ENCODE measurements around the gene SLAMF8. TPM values are rescaled to one million over a fixed set of nuclear protein-coding genes. Genes with fewer than 3 reads are reported as not detected.

SLAMF8 gene
- total RNA-seq, 2 experiments from 2014 or later = 0.73 to 1.3 TPM

DNA sequence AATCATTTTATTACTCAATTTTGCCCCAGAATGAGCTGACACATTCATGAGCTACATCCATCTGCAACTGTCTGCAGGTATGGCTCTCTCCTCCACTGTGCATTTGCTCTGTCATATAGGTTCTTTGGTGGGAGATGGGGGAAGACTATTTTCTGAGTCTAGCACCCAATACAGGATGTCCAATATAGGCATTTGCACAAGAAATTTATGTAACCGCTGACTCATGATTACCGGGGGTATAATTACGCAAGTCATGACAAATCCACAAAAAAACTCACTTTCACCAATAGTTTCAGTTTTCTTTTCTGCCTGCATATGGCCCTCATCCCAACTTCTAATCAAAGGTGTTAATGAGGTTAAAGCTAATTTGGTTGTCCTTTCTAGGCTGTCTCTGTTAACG is 53.3 kb downstream of the SLAMF8 start:
- ATAC-seq (no peak), DNase-seq (no peak)
- CTCF ChIA-PET = interaction anchor here (1.0 to 19.2 kb wide), 5 partner anchors 9 to 78 kb away, joined by 3 to 483 read pairs (median 10); partner anchors contain the start of gene FCRL6
- no peaks in the 10 kb centered on the region for H3K4me1 Mint-ChIP-seq (ENCODE audit: low read depth)
- H3K9me3 Mint-ChIP-seq (ENCODE audit: insufficient read depth) = no peaks in the 10 kb centered on the region
- H3K4me3 Mint-ChIP-seq = no peak overlapping the region
- no peak overlapping the region for H3K27ac Mint-ChIP-seq
- POLR2A ChIA-PET = interaction anchor here (1.5 kb wide), 1 partner anchor 44 kb away, joined by 5 read pairs; no protein-coding TSS in a partner anchor
- peaks cover 12% of the 10 kb centered on the region for H3K27me3 Mint-ChIP-seq (ENCODE audit: low read depth)
- no peaks in the 10 kb centered on the region for H3K36me3 Mint-ChIP-seq (ENCODE audit: low read depth)

DNA sequence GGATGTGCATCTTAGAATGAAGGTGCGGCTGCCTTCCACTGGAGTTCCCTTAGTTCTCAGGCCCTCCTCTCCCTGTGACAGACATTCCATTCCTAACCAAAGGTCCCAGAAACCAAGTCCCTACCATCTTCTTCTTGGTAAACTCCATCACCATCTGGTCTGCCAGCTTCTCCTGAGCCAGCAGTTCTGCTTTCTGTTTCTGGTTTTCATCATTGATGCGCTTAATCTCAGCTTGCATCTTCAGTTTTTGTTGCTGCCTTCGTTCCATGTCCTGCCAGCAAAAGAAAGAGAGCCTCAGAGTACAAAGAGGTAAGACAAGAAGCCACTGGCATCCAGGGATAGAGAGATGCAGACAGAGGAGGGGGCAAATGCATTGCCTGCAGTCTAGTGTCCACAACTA is 53.8 kb downstream of the SLAMF8 start:
- no peak for DNase-seq
- peaks cover 12% of the 10 kb centered on the region for H3K27me3 Mint-ChIP-seq (ENCODE audit: low read depth)

GRCh38 chr1:159881622-159882526 is 55.2 kb downstream of the SLAMF8 start:
- H3K36me3 Mint-ChIP-seq (ENCODE audit: low read depth) = no peaks in the 10 kb centered on the region
- ChIA-PET POLR2A (interaction anchor here (1.4 to 1.5 kb wide), 2 partner anchors 42 to 43 kb away, joined by 3 to 5 read pairs; no protein-coding TSS in a partner anchor), CTCF (interaction anchor here (0.7 to 19.2 kb wide), 3 partner anchors 9 to 80 kb away, joined by 3 to 483 read pairs (median 5); partner anchors contain the start of gene FCRL6)
- no peak overlapping the region for H3K4me3 Mint-ChIP-seq
- no peaks in the 10 kb centered on the region for H3K9me3 Mint-ChIP-seq (ENCODE audit: insufficient read depth)
- H3K4me1 Mint-ChIP-seq (ENCODE audit: low read depth) = no peaks in the 10 kb centered on the region
- H3K27me3 Mint-ChIP-seq (ENCODE audit: low read depth) = peaks cover 3% of the 10 kb centered on the region
- H3K27ac Mint-ChIP-seq = no peak overlapping the region
- no peak for ATAC-seq
- no peak for DNase-seq

More for the DNA sequence above, 53.8 kb downstream of the SLAMF8 start:
- ATAC-seq = no peak
- Mint-ChIP-seq H3K9me3 (ENCODE audit: insufficient read depth) (no peaks in the 10 kb centered on the region), H3K36me3 (ENCODE audit: low read depth) (no peaks in the 10 kb centered on the region), H3K4me3 (no peak overlapping the region), H3K4me1 (ENCODE audit: low read depth) (no peaks in the 10 kb centered on the region), H3K27ac (no peak overlapping the region)
- CTCF ChIA-PET = interaction anchor here (0.5 to 19.2 kb wide), 7 partner anchors 9 to 526 kb away, joined by 3 to 483 read pairs (median 3); partner anchors contain the start of gene FCRL6
- POLR2A ChIA-PET = interaction anchor here (1.0 to 1.5 kb wide), 2 partner anchors 12 to 44 kb away, joined by 3 to 5 read pairs; no protein-coding TSS in a partner anchor

DNA sequence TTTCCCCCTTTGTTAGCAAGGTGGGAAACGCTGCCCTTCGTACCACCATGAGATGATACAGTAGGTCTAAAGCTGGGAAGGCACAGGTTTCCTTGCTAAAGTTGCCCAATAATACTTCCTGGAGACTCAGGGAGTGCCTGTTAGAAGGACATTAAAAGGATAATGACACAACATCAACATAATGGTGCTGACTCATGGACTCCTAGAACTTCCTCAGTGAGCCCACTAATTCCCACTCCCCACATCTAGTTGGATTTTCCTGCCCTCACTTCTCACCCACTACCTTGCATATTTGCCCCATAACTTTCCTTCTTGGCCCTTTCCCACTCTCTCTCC is 55.8 kb downstream of the SLAMF8 start:
- ATAC-seq = no peak
- no peaks in the 10 kb centered on the region for H3K36me3 Mint-ChIP-seq (ENCODE audit: low read depth)
- no peaks in the 10 kb centered on the region for H3K4me1 Mint-ChIP-seq (ENCODE audit: low read depth)
- H3K4me3 Mint-ChIP-seq = no peak overlapping the region
- POLR2A ChIA-PET = interaction anchor here (1.4 kb wide), 1 partner anchor 41 kb away, joined by 3 read pairs; no protein-coding TSS in a partner anchor
- no peak overlapping the region for H3K27ac Mint-ChIP-seq
- H3K27me3 Mint-ChIP-seq (ENCODE audit: low read depth) = peaks cover 3% of the 10 kb centered on the region
- CTCF ChIA-PET = interaction anchor here (0.7 to 19.2 kb wide), 3 partner anchors 9 to 80 kb away, joined by 3 to 483 read pairs (median 5); partner anchors contain the start of gene FCRL6
- no peaks in the 10 kb centered on the region for H3K9me3 Mint-ChIP-seq (ENCODE audit: insufficient read depth)
- no peak for DNase-seq

- Mint-ChIP-seq H3K27ac (no peak overlapping the region), H3K36me3 (ENCODE audit: low read depth) (no peaks in the 10 kb centered on the region), H3K4me1 (ENCODE audit: low read depth) (no peaks in the 10 kb centered on the region), H3K4me3 (no peak overlapping the region), H3K27me3 (ENCODE audit: low read depth) (peaks cover 3% of the 10 kb centered on the region), H3K9me3 (ENCODE audit: insufficient read depth) (no peaks in the 10 kb centered on the region)
- ATAC-seq (no peak), DNase-seq (no peak)
- ChIA-PET POLR2A (interaction anchor here (1.4 kb wide), 1 partner anchor 40 kb away, joined by 3 read pairs; no protein-coding TSS in a partner anchor), CTCF (interaction anchor here (19.2 kb wide), 1 partner anchor 81 kb away, joined by 483 read pairs; the partner anchor contains the start of gene FCRL6)
Measured at GRCh38 chr1:159883134-159883533, 56.5 kb downstream of the SLAMF8 start.

DNA sequence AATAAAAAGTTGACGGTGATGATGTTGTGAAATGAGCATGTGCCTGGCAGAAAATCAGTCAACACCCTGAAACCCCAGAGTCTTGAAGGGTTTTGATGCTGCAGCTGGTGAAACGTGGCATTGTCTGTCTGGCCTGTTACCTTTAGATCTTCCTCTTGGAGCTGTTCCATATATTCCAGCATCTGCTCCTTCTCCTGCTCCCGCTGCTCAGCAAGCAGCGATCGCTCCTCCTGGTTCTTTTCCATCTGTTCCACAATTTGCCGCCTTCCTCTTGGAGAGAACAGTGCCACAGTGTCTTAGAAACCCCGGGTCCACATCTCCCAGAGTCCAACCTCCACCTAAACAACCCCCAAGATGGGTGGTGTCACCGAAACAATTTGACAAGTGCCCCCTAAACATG is 57.6 kb downstream of the SLAMF8 start:
- ATAC-seq = no peak
- peaks cover 2% of the 10 kb centered on the region for H3K4me1 Mint-ChIP-seq (ENCODE audit: low read depth)
- DNase-seq = no peak
- H3K27me3 Mint-ChIP-seq (ENCODE audit: low read depth) = peaks cover 3% of the 10 kb centered on the region
- CTCF ChIA-PET = interaction anchor here (19.2 kb wide), 1 partner anchor 82 kb away, joined by 483 read pairs; the partner anchor contains the start of gene FCRL6
- no peaks in the 10 kb centered on the region for H3K9me3 Mint-ChIP-seq (ENCODE audit: insufficient read depth)
- no peak overlapping the region for H3K4me3 Mint-ChIP-seq
- H3K27ac Mint-ChIP-seq = no peak overlapping the region
- POLR2A ChIA-PET = no interaction called here
- H3K36me3 Mint-ChIP-seq (ENCODE audit: low read depth) = no peaks in the 10 kb centered on the region

Other genes with a start within 250 kb of the SLAMF8 start
- not detected for gene APCS, start 239.0 kb upstream of the SLAMF8 start, total RNA-seq
- gene CRP, start 112.3 kb upstream of the SLAMF8 start, total RNA-seq = not detected
- gene DUSP23, start 45.9 kb upstream of the SLAMF8 start, total RNA-seq = 10 to 100 TPM; 21.9 to 26.5 TPM
- gene FCRL6, start 24.5 kb upstream of the SLAMF8 start, total RNA-seq = under 1 TPM; 0.42 to 0.76 TPM
- not detected for gene VSIG8, start 35.8 kb downstream of the SLAMF8 start, total RNA-seq
- under 1 TPM; 0.34 to 0.79 TPM for gene CFAP45, start 73.3 kb downstream of the SLAMF8 start, total RNA-seq
- 100 to 1,000 TPM; 476 to 510 TPM for gene TAGLN2, start 98.6 kb downstream of the SLAMF8 start, total RNA-seq
- not detected for gene IGSF9, start 118.7 kb downstream of the SLAMF8 start, total RNA-seq
- gene SLAMF9, start 127.4 kb downstream of the SLAMF8 start, total RNA-seq = not detected
- gene PIGM, start 205.1 kb downstream of the SLAMF8 start, total RNA-seq = 1 to 10 TPM; 4.2 to 4.5 TPM
- not detected for gene KCNJ10, start 243.3 kb downstream of the SLAMF8 start, total RNA-seq

Data from activated CD8-positive, alpha-beta T cell treated with anti-CD3 and anti-CD28 coated beads, Interleukin-2, amount 10 ng/mL, durations not matched to agents 7 days and 5 days (primary cell).